Islet precursor cell (in vitro differentiated cells): ENCODE results near the gene VPS8.

Source experiments
- DNase-seq: peaks from one replicate; pipeline ENCODE4 v3.0.0-alpha.2; 2018

VPS8 gene

GRCh38 chr3:185066251-185066650, 254.3 kb downstream of the VPS8 start:
- DNase-seq: no peak

GRCh38 chr3:185067173-185067572, 255.2 kb downstream of the VPS8 start:
- no peak for DNase-seq

- peak; percentile 85 for DNase-seq
These were observed 257.4 kb downstream of the VPS8 start for GRCh38 chr3:185069037-185070030.

- peak; percentile 88 for DNase-seq
These were observed 258.7 kb downstream of the VPS8 start for GRCh38 chr3:185070491-185071286.

GRCh38 chr3:185071287-185071800, 259.4 kb downstream of the VPS8 start:
- DNase-seq: no peak

- no peak for DNase-seq
These were observed 263.6 kb downstream of the VPS8 start for GRCh38 chr3:185075547-185075946.

- DNase-seq: no peak
These were observed 264.3 kb downstream of the VPS8 start for GRCh38 chr3:185076219-185076618.

- no peak for DNase-seq
These were observed 267.7 kb downstream of the VPS8 start for GRCh38 chr3:185079625-185080024.

- DNase-seq: no peak
These were observed 269.6 kb downstream of the VPS8 start for GRCh38 chr3:185081521-185081920.

- DNase-seq: no peak
These were observed 270.2 kb downstream of the VPS8 start for GRCh38 chr3:185082149-185082548.

GRCh38 chr3:185082829-185083228, 270.9 kb downstream of the VPS8 start:
- no peak for DNase-seq

- no peak for DNase-seq
These were observed 272.4 kb downstream of the VPS8 start for GRCh38 chr3:185084402-185084801.

- no peak for DNase-seq
These were observed 272.9 kb downstream of the VPS8 start for GRCh38 chr3:185084901-185085300.

- DNase-seq: no peak
These were observed 275.5 kb downstream of the VPS8 start for GRCh38 chr3:185087419-185087818.

- no peak for DNase-seq
These were observed 277.4 kb downstream of the VPS8 start for GRCh38 chr3:185089343-185089742.

- no peak for DNase-seq
These were observed 277.8 kb downstream of the VPS8 start for GRCh38 chr3:185089751-185090150.

- DNase-seq: no peak
These were observed 278.8 kb downstream of the VPS8 start for GRCh38 chr3:185090811-185091210.

GRCh38 chr3:185093116-185093515, 281.1 kb downstream of the VPS8 start:
- DNase-seq: no peak

GRCh38 chr3:185094697-185095096, 282.7 kb downstream of the VPS8 start:
- no peak for DNase-seq
